Esophagus muscularis mucosa (tissue), 4 donors: ENCODE results near the gene MIB1.

ENCODE experiments used
- CTCF ChIP-seq, 3 experiments: fragments of 200-600 bp in 2 of 3; fragments of 450-650 bp in 1 of 3; sonication (generic) in 2 of 3; IDR thresholded peaks; one replicate each; pipeline ENCODE4 v1.5.1; 2017 to 2019; ENCODE audit warnings: antibody characterized with exemption in 3 of 3, mild to moderate bottlenecking in 2 of 3, moderate library complexity in 1 of 3
- EP300 ChIP-seq: sonication (generic); formaldehyde crosslinking; IDR thresholded peaks from one replicate; pipeline ENCODE4 v1.6.1; 2017; ENCODE audit warnings: antibody characterized with exemption
- POLR2A ChIP-seq: fragments of 450-650 bp; IDR thresholded peaks from one replicate; pipeline ENCODE4 v1.6.1; 2017; ENCODE audit warnings: antibody characterized with exemption, moderate library complexity, mild to moderate bottlenecking, low read depth
- POLR2AphosphoS5 ChIP-seq, 2 donors: sonication (generic); formaldehyde crosslinking; IDR thresholded peaks; one replicate each; pipeline ENCODE4 v1.6.1; 2017; ENCODE audit warnings: antibody characterized with exemption in 2 of 2

- TF ChIP-seq CTCF (IDR thresholded peaks at IDR 0.05) (no peak), POLR2A (no peak), POLR2AphosphoS5 (IDR thresholded peaks at IDR 0.05) (no peak), EP300 (no peak)
Measured at GRCh38 chr18:21735452-21736015, 5.1 kb upstream of the MIB1 start.
